Stimulated activated CD4-positive, alpha-beta T cell treated with anti-CD3 and anti-CD28 coated beads, Interleukin-12 subunit alpha, Interleukin-12 subunit beta, amount 100 ng/mL, for 48 hours (primary cell): ENCODE data around the gene PRRC2A.
A peak's percentile ranks its signal among the peaks of the same experiment; 100 is the strongest.
"Not testable (repeated sequence)": the region's sequence is repeated elsewhere in the genome, so short reads cannot be mapped to it uniquely, and the experiment has no call there.

Experiments used
- DNase-seq, 3 donors: peaks; one replicate each; pipeline ENCODE4 v3.0.0-alpha.2; 2020; ENCODE audit warnings: low read depth in 2 of 3, low spot score in 1 of 3

PRRC2A gene

GRCh38 chr6:31585491-31585890 is 35.0 kb upstream of the PRRC2A start:
- DNase-seq = no peak

GRCh38 chr6:31586008-31586407 is 34.5 kb upstream of the PRRC2A start, which contains the start of gene LST1:
Gene LST1, plus strand, starts transcription at chr6:31586277. Its CDS starts 1,023 bp downstream, at chr6:31587300.
- no peak for DNase-seq

- no peak for DNase-seq
Measured at GRCh38 chr6:31586599-31587281, 33.8 kb upstream of the PRRC2A start.

- DNase-seq = no peak
Measured at GRCh38 chr6:31587791-31588777, 32.4 kb upstream of the PRRC2A start.

GRCh38 chr6:31588871-31589650 is 31.5 kb upstream of the PRRC2A start:
- no peak for DNase-seq

- DNase-seq = not testable (repeated sequence)
Measured at GRCh38 chr6:31590691-31591090, 29.8 kb upstream of the PRRC2A start.

GRCh38 chr6:31592396-31592771 is 28.1 kb upstream of the PRRC2A start:
- no peak for DNase-seq

- DNase-seq = no peak
Measured at GRCh38 chr6:31597006-31597405, 23.5 kb upstream of the PRRC2A start.

GRCh38 chr6:31607317-31607716 is 13.2 kb upstream of the PRRC2A start:
- no peak for DNase-seq

GRCh38 chr6:31609519-31610406 is 10.8 kb upstream of the PRRC2A start:
- DNase-seq = no peak

- DNase-seq = no peak
Measured at GRCh38 chr6:31610968-31611367, 9.5 kb upstream of the PRRC2A start.

GRCh38 chr6:31614075-31614619 is 6.4 kb upstream of the PRRC2A start:
- DNase-seq = no peak

GRCh38 chr6:31614684-31615578 is 5.6 kb upstream of the PRRC2A start, which contains the start of gene AIF1:
Gene AIF1, plus strand, starts transcription at chr6:31615234. Its CDS starts 96 bp downstream, at chr6:31615330.
- DNase-seq = no peak

- DNase-seq = no peak
Measured at GRCh38 chr6:31615748-31616147, 4.8 kb upstream of the PRRC2A start.

- DNase-seq = no peak
Measured at GRCh38 chr6:31617010-31617409, 3.5 kb upstream of the PRRC2A start.

- peak; percentile 97 for DNase-seq
Measured at GRCh38 chr6:31619805-31620585, 520 bp upstream of the PRRC2A start.

- DNase-seq = no peak
Measured at GRCh38 chr6:31621320-31621939, 915 bp downstream of the PRRC2A start.

- no peak for DNase-seq
Measured at GRCh38 chr6:31621991-31622390, 1.5 kb downstream of the PRRC2A start.
